ENCODE results near the gene CDON.

CDON gene

GRCh38 chr11:125942771-125943428 is 119.8 kb downstream of the CDON start:
- Histone ChIP-seq H2AFZ (ENCODE audit: low read length) (no peak overlapping the region), H3K4ac (ENCODE audit: low read length) (no peak overlapping the region), H2BK12ac (ENCODE audit: low read length) (peak overlapping the region; percentile 91), H3K9me3 (replicated peaks in 1 of 2; ENCODE audit: control insufficient read depth in 2 of 2, insufficient read depth in 1 of 2, low read depth in 1 of 2, low read length in 2 of 2) (no peaks in the 10 kb centered on the region), H2BK15ac (ENCODE audit: low read length) (no peak overlapping the region), H3K14ac (ENCODE audit: low read length) (no peak overlapping the region), H3K4me1 (ENCODE audit: control insufficient read depth in 2 of 2, insufficient read depth in 1 of 2, low read depth in 1 of 2, low read length in 2 of 2) (peaks cover 3 to 13% of the 10 kb centered on the region in 2 donors), H4K91ac (ENCODE audit: low read depth, low read length, poor library complexity) (no peak overlapping the region), H3K18ac (ENCODE audit: low read length) (peak overlapping the region; percentile 30), H3K79me1 (ENCODE audit: low read depth, low read length) (no peaks in the 10 kb centered on the region), H3K27ac (replicated peaks; ENCODE audit: low read length) (no peak overlapping the region), H3K4me2 (ENCODE audit: insufficient read depth, low read length, poor library complexity, severe bottlenecking) (no peak overlapping the region), H3K9ac (ENCODE audit: low read depth, low read length, poor library complexity) (no peak overlapping the region), H4K8ac (ENCODE audit: low read depth, low read length) (no peak overlapping the region), H3K4me3 (ENCODE audit: low read length in 2 of 2) (no peak overlapping the region), H2AK5ac (ENCODE audit: low read depth, low read length) (peak overlapping the region; percentile 22), H2BK120ac (ENCODE audit: low read depth, low read length) (no peak overlapping the region), H3K23ac (ENCODE audit: low read depth, low read length, poor library complexity) (peak overlapping the region; percentile 13), H2BK5ac (ENCODE audit: low read length) (no peak overlapping the region), H3K36me3 (replicated peaks in 1 of 2; ENCODE audit: control insufficient read depth in 2 of 2, insufficient read depth in 2 of 2, low read length in 2 of 2) (no peaks in the 10 kb centered on the region), H3K27me3 (ENCODE audit: control insufficient read depth in 3 of 3, insufficient read depth in 3 of 3, low read depth in 1 of 3, low read length in 3 of 3) (peaks cover 0 to 4% (median 0%) of the 10 kb centered on the region in 3 experiments)
- no peak for DNase-seq (ENCODE audit: low spot score)
- no CpG with 5 or more reads among the region's 12 CpGs for WGBS, 2 donors (ENCODE audit: extremely low coverage in 2 of 2, insufficient read length in 2 of 2, insufficient replicate concordance in 1 of 2)

- H3K9ac ChIP-seq (ENCODE audit: low read depth, low read length, poor library complexity) = no peak overlapping the region
- no peak overlapping the region for H3K4ac ChIP-seq (ENCODE audit: low read length)
- H3K4me3 ChIP-seq (ENCODE audit: low read length in 2 of 2) = no peak overlapping the region
- H3K79me1 ChIP-seq (ENCODE audit: low read depth, low read length) = no peaks in the 10 kb centered on the region
- H3K23ac ChIP-seq (ENCODE audit: low read depth, low read length, poor library complexity) = no peak overlapping the region
- H3K27me3 ChIP-seq (ENCODE audit: control insufficient read depth in 3 of 3, insufficient read depth in 3 of 3, low read depth in 1 of 3, low read length in 3 of 3) = peaks cover 0 to 4% (median 0%) of the 10 kb centered on the region in 3 experiments
- H4K8ac ChIP-seq (ENCODE audit: low read depth, low read length) = no peak overlapping the region
- H3K14ac ChIP-seq (ENCODE audit: low read length) = no peak overlapping the region
- H2AK5ac ChIP-seq (ENCODE audit: low read depth, low read length) = no peak overlapping the region
- H3K4me2 ChIP-seq (ENCODE audit: insufficient read depth, low read length, poor library complexity, severe bottlenecking) = no peak overlapping the region
- H4K91ac ChIP-seq (ENCODE audit: low read depth, low read length, poor library complexity) = no peak overlapping the region
- H2BK120ac ChIP-seq (ENCODE audit: low read depth, low read length) = no peak overlapping the region
- no peaks in the 10 kb centered on the region for H3K9me3 ChIP-seq (replicated peaks in 1 of 2; ENCODE audit: control insufficient read depth in 2 of 2, insufficient read depth in 1 of 2, low read depth in 1 of 2, low read length in 2 of 2)
- H3K36me3 ChIP-seq (replicated peaks in 1 of 2; ENCODE audit: control insufficient read depth in 2 of 2, insufficient read depth in 2 of 2, low read length in 2 of 2) = no peaks in the 10 kb centered on the region
- no peak overlapping the region for H2BK5ac ChIP-seq (ENCODE audit: low read length)
- no peak overlapping the region for H2BK12ac ChIP-seq (ENCODE audit: low read length)
- no peak overlapping the region for H3K27ac ChIP-seq (replicated peaks; ENCODE audit: low read length)
- H2BK15ac ChIP-seq (ENCODE audit: low read length) = peak overlapping the region; percentile 6
- whole genome bisulfite sequencing, 2 donors (ENCODE audit: extremely low coverage in 2 of 2, insufficient read length in 2 of 2, insufficient replicate concordance in 1 of 2) = no CpG with 5 or more reads among the region's 20 CpGs
- DNase-seq (ENCODE audit: low spot score) = peak; percentile 32
- peaks cover 3 to 13% of the 10 kb centered on the region in 2 donors for H3K4me1 ChIP-seq (ENCODE audit: control insufficient read depth in 2 of 2, insufficient read depth in 1 of 2, low read depth in 1 of 2, low read length in 2 of 2)
- H3K18ac ChIP-seq (ENCODE audit: low read length) = no peak overlapping the region
- peak overlapping the region; percentile 53 for H2AFZ ChIP-seq (ENCODE audit: low read length)
Measured at GRCh38 chr11:125941619-125942611, 120.8 kb downstream of the CDON start.

- H3K9ac ChIP-seq (ENCODE audit: low read depth, low read length, poor library complexity) = no peak overlapping the region
- no peaks in the 10 kb centered on the region for H3K79me1 ChIP-seq (ENCODE audit: low read depth, low read length)
- H3K4me1 ChIP-seq (ENCODE audit: control insufficient read depth in 2 of 2, insufficient read depth in 1 of 2, low read depth in 1 of 2, low read length in 2 of 2) = peaks cover 3 to 13% of the 10 kb centered on the region in 2 donors
- H3K4me3 ChIP-seq (ENCODE audit: low read length in 2 of 2) = no peak overlapping the region
- H3K27me3 ChIP-seq (ENCODE audit: control insufficient read depth in 3 of 3, insufficient read depth in 3 of 3, low read depth in 1 of 3, low read length in 3 of 3) = peaks cover 0 to 4% (median 0%) of the 10 kb centered on the region in 3 experiments
- no peak overlapping the region for H4K8ac ChIP-seq (ENCODE audit: low read depth, low read length)
- peak overlapping the region; percentile 53 for H2AFZ ChIP-seq (ENCODE audit: low read length)
- H3K18ac ChIP-seq (ENCODE audit: low read length) = peak overlapping the region; percentile 40
- no peak overlapping the region for H3K14ac ChIP-seq (ENCODE audit: low read length)
- H3K4me2 ChIP-seq (ENCODE audit: insufficient read depth, low read length, poor library complexity, severe bottlenecking) = no peak overlapping the region
- H3K4ac ChIP-seq (ENCODE audit: low read length) = no peak overlapping the region
- no peak overlapping the region for H4K91ac ChIP-seq (ENCODE audit: low read depth, low read length, poor library complexity)
- WGBS, 2 donors (ENCODE audit: extremely low coverage in 2 of 2, insufficient read length in 2 of 2, insufficient replicate concordance in 1 of 2) = no CpG with 5 or more reads among the region's 4 CpGs
- H2BK5ac ChIP-seq (ENCODE audit: low read length) = no peak overlapping the region
- H3K27ac ChIP-seq (replicated peaks; ENCODE audit: low read length) = no peak overlapping the region
- H3K36me3 ChIP-seq (replicated peaks in 1 of 2; ENCODE audit: control insufficient read depth in 2 of 2, insufficient read depth in 2 of 2, low read length in 2 of 2) = no peaks in the 10 kb centered on the region
- H2AK5ac ChIP-seq (ENCODE audit: low read depth, low read length) = no peak overlapping the region
- no peaks in the 10 kb centered on the region for H3K9me3 ChIP-seq (replicated peaks in 1 of 2; ENCODE audit: control insufficient read depth in 2 of 2, insufficient read depth in 1 of 2, low read depth in 1 of 2, low read length in 2 of 2)
- no peak overlapping the region for H2BK12ac ChIP-seq (ENCODE audit: low read length)
- peak overlapping the region; percentile 6 for H2BK15ac ChIP-seq (ENCODE audit: low read length)
- DNase-seq (ENCODE audit: low spot score) = no peak
- no peak overlapping the region for H3K23ac ChIP-seq (ENCODE audit: low read depth, low read length, poor library complexity)
- no peak overlapping the region for H2BK120ac ChIP-seq (ENCODE audit: low read depth, low read length)
Measured at GRCh38 chr11:125941267-125941618, 121.4 kb downstream of the CDON start.

- no peak overlapping the region for H4K8ac ChIP-seq (ENCODE audit: low read depth, low read length)
- no peak overlapping the region for H2BK5ac ChIP-seq (ENCODE audit: low read length)
- H2AK5ac ChIP-seq (ENCODE audit: low read depth, low read length) = no peak overlapping the region
- DNase-seq (ENCODE audit: low spot score) = no peak
- no peaks in the 10 kb centered on the region for H3K9me3 ChIP-seq (replicated peaks in 1 of 2; ENCODE audit: control insufficient read depth in 2 of 2, insufficient read depth in 1 of 2, low read depth in 1 of 2, low read length in 2 of 2)
- H3K23ac ChIP-seq (ENCODE audit: low read depth, low read length, poor library complexity) = no peak overlapping the region
- H3K4me1 ChIP-seq (ENCODE audit: control insufficient read depth in 2 of 2, insufficient read depth in 1 of 2, low read depth in 1 of 2, low read length in 2 of 2) = peaks cover 3 to 13% of the 10 kb centered on the region in 2 donors
- no peak overlapping the region for H2BK12ac ChIP-seq (ENCODE audit: low read length)
- no peak overlapping the region for H3K14ac ChIP-seq (ENCODE audit: low read length)
- H3K27me3 ChIP-seq (ENCODE audit: control insufficient read depth in 3 of 3, insufficient read depth in 3 of 3, low read depth in 1 of 3, low read length in 3 of 3) = peaks cover 0 to 4% (median 0%) of the 10 kb centered on the region in 3 experiments
- H3K79me1 ChIP-seq (ENCODE audit: low read depth, low read length) = no peaks in the 10 kb centered on the region
- no peak overlapping the region for H3K4me2 ChIP-seq (ENCODE audit: insufficient read depth, low read length, poor library complexity, severe bottlenecking)
- WGBS, 2 donors (ENCODE audit: extremely low coverage in 2 of 2, insufficient read length in 2 of 2, insufficient replicate concordance in 1 of 2) = no CpG with 5 or more reads among the region's 4 CpGs
- H3K18ac ChIP-seq (ENCODE audit: low read length) = no peak overlapping the region
- H3K4me3 ChIP-seq (ENCODE audit: low read length in 2 of 2) = no peak overlapping the region
- H4K91ac ChIP-seq (ENCODE audit: low read depth, low read length, poor library complexity) = no peak overlapping the region
- H2BK15ac ChIP-seq (ENCODE audit: low read length) = no peak overlapping the region
- no peak overlapping the region for H2AFZ ChIP-seq (ENCODE audit: low read length)
- no peak overlapping the region for H3K9ac ChIP-seq (ENCODE audit: low read depth, low read length, poor library complexity)
- no peak overlapping the region for H3K27ac ChIP-seq (replicated peaks; ENCODE audit: low read length)
- no peaks in the 10 kb centered on the region for H3K36me3 ChIP-seq (replicated peaks in 1 of 2; ENCODE audit: control insufficient read depth in 2 of 2, insufficient read depth in 2 of 2, low read length in 2 of 2)
- no peak overlapping the region for H3K4ac ChIP-seq (ENCODE audit: low read length)
- H2BK120ac ChIP-seq (ENCODE audit: low read depth, low read length) = no peak overlapping the region
Measured at GRCh38 chr11:125940145-125940544, 122.5 kb downstream of the CDON start.

All from neuronal stem cell (in vitro differentiated cells).